GM12892 (cell line): ENCODE results near the gene CD79B.

Experiments
- POLR2A ChIP-seq: IDR thresholded peaks from 2 replicates; pipeline ENCODE4 v1.6.1; 2011; ENCODE audit warnings: low read depth, low read length, control low read depth
- POLR2AphosphoS5 ChIP-seq: IDR thresholded peaks from 2 replicates; pipeline ENCODE4 v1.6.1; 2011; ENCODE audit warnings: low read depth, low read length, control low read depth

- TF ChIP-seq POLR2A (no peak), POLR2AphosphoS5 (no peak)
These were observed 13.8 kb upstream of the CD79B start for GRCh38 chr17:63945784-63946439.
